Immature natural killer cell (primary cell): ENCODE results near the gene MPPE1. TPM values are rescaled to one million over a fixed set of nuclear protein-coding genes. Genes with fewer than 3 reads are reported as not detected.
"Not testable (repeated sequence)": the region's sequence is repeated elsewhere in the genome, so short reads cannot be mapped to it uniquely, and the experiment has no call there.

Experiments used
- DNase-seq, 3 donors: peaks; one replicate each; pipeline ENCODE4 v3.0.0; 2022; ENCODE audit warnings: mixed read lengths in 1 of 3
- H3K27ac Mint-ChIP-seq, 6 donors: one replicate each; pipeline ENCODE4 v1.8.0; 2020; ENCODE audit warnings: mixed read lengths in 6 of 6, mild to moderate bottlenecking in 5 of 6, inconsistent platforms in 4 of 6, moderate library complexity in 3 of 6
- H3K27me3 Mint-ChIP-seq, 3 donors: one replicate each; pipeline ENCODE4 v1.8.0; 2020 to 2021; ENCODE audit warnings: low read depth in 3 of 3, mild to moderate bottlenecking in 3 of 3, mixed read lengths in 3 of 3, moderate library complexity in 3 of 3, inconsistent platforms in 1 of 3
- H3K36me3 Mint-ChIP-seq, 3 donors: one replicate each; pipeline ENCODE4 v1.8.0; 2020; ENCODE audit warnings: mixed read lengths in 3 of 3, inconsistent platforms in 2 of 3, mild to moderate bottlenecking in 2 of 3
- H3K4me1 Mint-ChIP-seq, 2 donors: one replicate each; pipeline ENCODE4 v1.8.0; 2020; ENCODE audit warnings: inconsistent platforms in 2 of 2, mild to moderate bottlenecking in 2 of 2, mixed read lengths in 2 of 2, moderate library complexity in 1 of 2
- H3K4me3 Mint-ChIP-seq, 5 donors: one replicate each; pipeline ENCODE4 v1.8.0; 2020; ENCODE audit warnings: mild to moderate bottlenecking in 5 of 5, mixed read lengths in 5 of 5, inconsistent platforms in 3 of 5, moderate library complexity in 3 of 5
- H3K9me3 Mint-ChIP-seq, 6 donors: one replicate each; pipeline ENCODE4 v1.8.0; 2020; ENCODE audit warnings: mild to moderate bottlenecking in 6 of 6, mixed read lengths in 6 of 6, inconsistent platforms in 4 of 6, moderate library complexity in 3 of 6
- polyA plus RNA-seq, 3 donors: library from polyadenylated mRNA; unstranded; fragments of 300-500 nt; fragmentation: Illumina TruSeq; gene quantifications; one replicate each; pipeline ENCODE4 v1.2.3, GENCODE V29; 2021

Gene MPPE1
- polyA plus RNA-seq, 3 donors from 2014 or later = 65.0 to 81.0 (median 67.8) TPM

DNA sequence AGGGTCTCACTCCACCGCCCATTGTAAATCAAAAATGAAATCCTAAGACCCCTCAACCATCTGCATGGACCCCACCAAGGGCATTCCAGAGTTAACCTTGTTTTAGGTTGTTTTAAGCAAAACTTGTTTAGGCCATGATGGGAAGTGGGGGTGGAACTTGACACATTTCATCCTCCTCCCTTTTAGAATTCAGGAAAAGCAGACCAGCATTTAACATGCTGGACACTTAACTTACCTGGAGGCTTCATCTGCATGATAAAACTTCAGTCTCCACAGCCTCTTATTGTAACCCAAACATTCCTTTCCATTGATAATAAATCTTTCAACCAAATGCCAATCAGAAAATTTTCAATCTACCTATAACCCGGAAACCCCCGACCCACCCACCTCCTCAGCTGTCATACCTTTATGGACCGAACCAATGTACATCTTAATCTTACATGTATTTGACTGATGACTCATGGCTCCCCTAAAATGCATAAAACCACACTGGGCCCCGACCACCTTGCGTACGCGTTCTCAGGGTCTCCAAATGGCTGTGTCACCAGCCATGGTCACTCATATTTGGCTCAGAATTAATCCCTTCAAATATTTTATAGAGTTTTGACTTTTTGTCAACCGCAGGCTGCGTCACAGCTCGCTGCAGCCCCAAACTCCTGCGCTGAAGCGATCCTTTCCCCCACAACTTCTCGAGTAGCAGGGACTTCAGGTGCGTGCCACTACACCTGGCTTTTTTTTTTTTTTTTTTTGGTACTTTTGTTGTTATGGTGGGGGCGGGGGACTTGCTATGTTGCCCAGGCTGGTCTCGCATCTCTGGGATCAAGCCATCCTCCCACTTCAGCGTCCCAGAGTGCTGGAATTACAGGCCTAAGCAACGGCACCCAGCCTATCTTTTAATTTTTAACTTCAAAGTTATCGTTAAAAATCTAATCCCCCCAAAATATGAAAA is 917 bp downstream of the MPPE1 start:
- peak overlapping the region; percentile 92 to 96 (median 94) for H3K4me3 Mint-ChIP-seq
- peak overlapping the region; percentile 92 to 97 (median 96) for H3K27ac Mint-ChIP-seq
- H3K27me3 Mint-ChIP-seq = peaks cover 0 to 12% (median 10%) of the 10 kb centered on the region in 3 donors
- no peak for DNase-seq
- peaks cover 26 to 45% of the 10 kb centered on the region in 2 donors for H3K4me1 Mint-ChIP-seq
- no peaks in the 10 kb centered on the region for H3K9me3 Mint-ChIP-seq
- H3K36me3 Mint-ChIP-seq = peaks cover 0 to 17% (median 0%) of the 10 kb centered on the region in 3 donors

DNA sequence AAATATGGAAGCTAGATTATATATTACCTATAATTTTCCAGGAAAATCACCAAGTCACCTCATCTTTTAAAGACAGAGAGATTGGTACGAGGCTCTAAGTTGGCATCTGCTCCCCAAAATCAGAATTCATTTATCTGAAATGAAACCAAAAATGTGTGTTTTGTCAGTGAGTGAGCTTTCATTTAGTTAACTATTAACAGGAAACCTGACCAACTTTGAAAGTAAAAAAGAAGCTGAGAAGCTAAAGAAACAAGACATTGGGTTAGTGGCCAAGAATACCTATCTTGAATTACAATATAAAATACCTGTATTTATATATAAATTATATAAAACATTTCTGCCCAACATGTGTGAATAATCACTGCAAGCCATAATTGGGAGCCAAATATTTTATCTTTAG is 1.9 kb downstream of the MPPE1 start:
- Mint-ChIP-seq H3K27ac (peak overlapping the region in 4 of 6 donors; percentile 35 to 73 (median 43)), H3K9me3 (no peaks in the 10 kb centered on the region), H3K4me3 (peak overlapping the region; percentile 27 to 53 (median 52)), H3K4me1 (peaks cover 30 to 51% of the 10 kb centered on the region in 2 donors), H3K36me3 (peaks cover 0 to 22% (median 5%) of the 10 kb centered on the region in 3 donors), H3K27me3 (peaks cover 0 to 12% (median 10%) of the 10 kb centered on the region in 3 donors)
- DNase-seq = no peak

DNA sequence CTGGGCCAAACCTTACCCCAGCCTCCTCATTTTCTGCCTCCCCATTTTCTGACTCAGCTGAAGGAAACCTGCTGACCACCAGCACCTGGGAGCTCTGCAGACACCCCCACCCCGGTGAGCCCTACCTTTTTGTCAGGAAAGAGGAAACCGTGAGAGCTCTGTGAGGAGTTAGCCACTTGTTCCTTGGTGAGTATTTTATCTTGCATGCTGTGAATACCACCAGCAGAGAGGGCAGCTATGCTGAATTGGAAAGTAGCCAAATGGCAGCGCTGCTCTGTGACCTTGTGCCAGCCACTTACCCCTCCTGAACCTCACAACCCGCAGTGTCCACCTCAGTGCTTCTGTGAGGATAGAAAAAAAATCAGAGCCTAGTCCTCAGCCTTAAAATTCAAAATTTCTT is 2.5 kb downstream of the MPPE1 start:
- peaks cover 0 to 22% (median 5%) of the 10 kb centered on the region in 3 donors for H3K36me3 Mint-ChIP-seq
- H3K27ac Mint-ChIP-seq = peak overlapping the region in 5 of 6 donors; percentile 28 to 73 (median 35)
- no peaks in the 10 kb centered on the region for H3K9me3 Mint-ChIP-seq
- peak overlapping the region in 3 of 5 donors; percentile 27 to 53 (median 53) for H3K4me3 Mint-ChIP-seq
- no peak for DNase-seq
- H3K4me1 Mint-ChIP-seq = peaks cover 30 to 51% of the 10 kb centered on the region in 2 donors
- H3K27me3 Mint-ChIP-seq = peaks cover 0 to 12% (median 10%) of the 10 kb centered on the region in 3 donors

DNA sequence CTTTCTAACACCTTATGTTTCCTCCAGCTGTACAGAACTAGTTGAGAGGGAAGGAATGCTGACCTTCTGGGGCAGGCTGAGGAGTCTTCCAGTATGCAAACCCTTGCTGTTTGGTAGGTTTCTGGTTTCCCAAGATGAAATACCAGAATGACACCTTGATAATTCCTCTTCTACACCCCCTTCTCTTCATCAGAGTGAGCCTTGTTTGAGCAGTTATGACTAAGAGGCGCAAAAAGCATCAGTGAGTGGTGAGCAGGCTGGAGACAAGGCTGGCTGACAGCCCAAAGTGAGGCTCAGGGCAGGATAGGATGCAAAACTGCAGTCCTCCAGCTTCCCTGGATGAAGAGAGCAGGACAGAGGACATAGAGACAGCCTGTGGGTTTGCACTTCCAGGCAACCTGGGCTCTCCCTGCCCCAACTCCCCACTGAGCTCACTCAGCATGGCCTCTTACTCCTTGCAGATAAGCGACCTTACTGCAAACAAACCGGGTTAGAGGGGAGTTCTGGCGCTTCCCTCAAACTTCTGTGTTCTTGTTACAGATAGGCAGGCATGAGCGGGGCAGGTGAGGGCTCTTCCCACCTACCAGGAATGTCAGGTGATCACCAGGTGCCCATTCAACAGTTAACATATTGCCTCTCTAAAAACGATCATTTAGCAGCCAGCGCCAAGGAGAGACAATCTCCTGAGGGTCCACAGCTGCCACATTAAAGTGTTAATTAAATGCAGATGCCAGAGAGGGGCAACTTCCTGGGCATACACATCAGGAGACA is 5.4 kb downstream of the MPPE1 start:
- no peaks in the 10 kb centered on the region for H3K27me3 Mint-ChIP-seq
- peak overlapping the region in 4 of 6 donors; percentile 1 to 50 (median 31) for H3K27ac Mint-ChIP-seq
- no peak overlapping the region for H3K4me3 Mint-ChIP-seq
- DNase-seq = no peak
- peaks cover 22 to 36% of the 10 kb centered on the region in 2 donors for H3K4me1 Mint-ChIP-seq
- peaks cover 0 to 26% (median 5%) of the 10 kb centered on the region in 3 donors for H3K36me3 Mint-ChIP-seq
- no peaks in the 10 kb centered on the region for H3K9me3 Mint-ChIP-seq

DNA sequence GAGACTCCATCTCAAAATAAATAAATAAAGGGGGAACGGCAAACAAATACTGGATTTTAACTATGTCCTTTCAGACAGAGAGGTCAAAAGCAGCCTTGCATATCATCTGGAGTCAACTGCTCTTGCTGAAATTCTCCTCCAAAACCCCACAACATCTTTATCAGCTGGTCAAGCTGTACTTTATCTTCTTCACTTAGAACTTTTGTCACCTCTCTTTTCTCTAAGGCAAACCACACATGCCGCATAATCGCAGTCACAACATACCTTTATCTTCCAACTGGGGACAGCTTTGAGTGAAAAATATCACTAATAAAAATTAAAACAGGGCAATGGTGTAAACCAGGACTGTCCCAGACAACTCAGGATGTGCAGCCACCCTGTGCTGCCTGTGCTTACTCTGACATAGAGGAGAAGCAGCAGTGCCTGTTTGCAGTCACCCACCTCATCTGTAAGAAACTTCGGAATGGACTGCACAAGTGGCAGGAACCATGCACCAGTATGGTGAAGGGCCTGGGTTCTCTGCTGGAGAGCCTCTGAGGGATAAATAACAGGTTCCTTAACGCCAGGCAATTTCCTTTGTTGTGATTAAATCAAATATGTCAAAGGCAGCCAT is 6.2 kb downstream of the MPPE1 start:
- Mint-ChIP-seq H3K4me1 (peaks cover 14 to 35% of the 10 kb centered on the region in 2 donors), H3K4me3 (no peak overlapping the region), H3K27ac (peak overlapping the region in 3 of 6 donors; percentile 1 to 69 (median 50)), H3K36me3 (peaks cover 0 to 32% (median 10%) of the 10 kb centered on the region in 3 donors), H3K27me3 (no peaks in the 10 kb centered on the region), H3K9me3 (no peaks in the 10 kb centered on the region)
- no peak for DNase-seq

DNA sequence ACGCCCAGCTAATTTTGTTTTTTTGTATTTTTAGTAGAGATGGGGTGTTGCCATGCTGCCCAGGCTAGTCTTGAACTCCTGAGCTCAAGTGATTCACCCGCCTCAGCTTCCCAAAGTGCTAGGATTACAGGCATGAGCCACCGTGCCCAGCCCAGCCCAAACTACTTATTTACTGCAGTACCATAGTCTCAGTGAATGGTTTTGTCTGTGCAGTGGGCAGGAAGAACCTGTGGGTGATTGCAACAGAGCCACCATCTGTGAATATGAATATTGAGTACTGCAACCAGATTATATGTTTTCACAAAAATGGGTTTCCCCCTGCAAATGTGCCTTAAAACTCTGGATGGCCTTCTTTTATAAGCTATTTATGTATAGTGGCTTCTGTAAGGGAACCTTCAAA is 9.1 kb downstream of the MPPE1 start:
- Mint-ChIP-seq H3K9me3 (no peaks in the 10 kb centered on the region), H3K4me3 (no peak overlapping the region), H3K27me3 (no peaks in the 10 kb centered on the region), H3K36me3 (peaks cover 0 to 32% (median 17%) of the 10 kb centered on the region in 3 donors), H3K4me1 (peaks cover 6 to 21% of the 10 kb centered on the region in 2 donors), H3K27ac (peak overlapping the region in 1 of 6 donors; percentile 19)
- no peak for DNase-seq

DNA sequence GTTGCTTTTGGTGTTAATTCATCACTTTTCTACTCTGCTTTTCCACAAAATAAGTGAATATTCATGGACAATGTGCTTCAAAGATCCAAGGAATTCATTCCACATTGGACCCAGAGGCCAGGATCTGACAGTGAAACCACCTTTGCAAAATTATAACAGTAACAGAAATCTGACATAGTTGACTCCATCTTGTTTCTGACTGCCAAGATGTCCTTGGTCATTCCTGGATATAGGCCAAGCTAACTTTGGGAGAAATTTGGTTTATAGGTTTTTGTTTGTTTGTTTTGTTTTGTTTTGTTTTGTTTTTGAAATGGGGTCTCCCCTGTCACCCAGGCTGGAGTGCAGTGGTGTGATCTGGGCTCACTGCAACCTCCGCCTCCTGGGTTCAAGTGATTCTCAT is 10.3 kb downstream of the MPPE1 start:
- Mint-ChIP-seq H3K9me3 (no peaks in the 10 kb centered on the region), H3K36me3 (peaks cover 3 to 31% (median 26%) of the 10 kb centered on the region in 3 donors), H3K4me3 (no peak overlapping the region), H3K27me3 (no peaks in the 10 kb centered on the region), H3K27ac (peak overlapping the region in 1 of 6 donors; percentile 62), H3K4me1 (peaks cover 6 to 17% of the 10 kb centered on the region in 2 donors)
- DNase-seq = no peak

DNA sequence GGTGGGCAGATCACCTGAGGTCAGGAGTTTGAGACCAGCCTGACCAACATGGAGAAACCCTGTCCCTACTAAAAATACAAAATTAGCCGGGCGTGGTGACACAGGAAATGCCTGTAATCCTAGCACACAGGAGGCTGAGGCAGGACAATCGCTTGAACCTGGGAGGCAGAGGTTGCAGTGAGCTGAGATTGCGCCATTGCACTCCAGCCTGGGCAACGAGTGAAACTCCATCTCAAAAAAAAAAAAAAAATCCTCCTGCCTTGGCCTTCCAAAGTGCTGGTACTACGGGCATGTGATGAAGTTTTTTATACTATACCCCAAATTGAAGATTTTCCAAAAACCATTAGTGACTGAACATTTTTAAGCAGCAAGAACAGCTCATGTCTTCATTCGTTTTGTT is 15.7 kb downstream of the MPPE1 start:
- H3K9me3 Mint-ChIP-seq, H3K27me3 Mint-ChIP-seq, H3K4me1 Mint-ChIP-seq, H3K4me3 Mint-ChIP-seq, DNase-seq, H3K27ac Mint-ChIP-seq: not testable (repeated sequence)
- peaks cover 12 to 40% (median 26%) of the 10 kb centered on the region in 3 donors for H3K36me3 Mint-ChIP-seq

DNA sequence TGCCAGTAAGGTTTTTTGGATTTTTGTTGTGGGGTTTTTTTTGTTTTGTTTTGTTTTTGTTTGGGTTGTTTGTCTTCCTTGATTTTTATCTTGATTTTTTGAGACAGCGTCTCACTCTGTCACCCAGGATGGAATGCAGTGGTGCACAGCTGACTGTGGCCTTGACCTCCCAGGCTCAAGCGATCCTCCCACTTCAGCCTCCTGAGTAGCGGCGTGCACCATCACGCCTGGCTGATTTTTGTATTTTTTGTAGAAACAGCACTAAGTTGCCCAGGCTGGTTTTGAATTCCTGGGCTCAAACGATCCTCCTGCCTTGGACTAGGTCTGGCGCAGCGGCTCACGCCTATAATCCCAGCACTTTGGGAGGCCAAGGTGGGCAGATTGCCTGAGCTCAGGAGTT is 16.4 kb downstream of the MPPE1 start:
- no peak for DNase-seq
- Mint-ChIP-seq H3K9me3 (no peaks in the 10 kb centered on the region), H3K27ac (no peak overlapping the region), H3K36me3 (peaks cover 16 to 38% (median 26%) of the 10 kb centered on the region in 3 donors), H3K27me3 (peaks cover 0 to 2% (median 0%) of the 10 kb centered on the region in 3 donors), H3K4me3 (no peak overlapping the region), H3K4me1 (no peaks in the 10 kb centered on the region)

DNA sequence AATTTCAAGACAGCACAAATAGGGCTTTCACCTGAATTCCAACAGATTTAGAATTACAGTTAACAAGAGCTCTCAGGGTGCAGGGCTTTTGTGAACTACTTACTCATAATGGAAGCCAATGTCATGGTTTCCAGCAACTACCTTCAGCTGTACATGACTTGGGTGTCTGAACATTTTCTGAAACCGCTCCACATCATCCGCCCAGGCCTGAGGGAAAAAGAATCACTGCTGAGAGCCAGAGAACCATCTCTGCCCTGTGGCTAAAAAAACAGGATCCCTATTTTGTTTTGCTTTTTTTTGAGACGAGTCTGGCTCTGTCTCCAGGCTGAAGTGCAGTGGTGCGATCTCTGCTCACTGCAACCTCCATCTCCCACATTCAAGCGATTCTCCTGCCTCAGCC is 18.8 kb downstream of the MPPE1 start:
- Mint-ChIP-seq H3K36me3 (peaks cover 16 to 41% (median 22%) of the 10 kb centered on the region in 3 donors), H3K9me3 (no peaks in the 10 kb centered on the region), H3K4me3 (no peak overlapping the region), H3K4me1 (peaks cover 0 to 2% of the 10 kb centered on the region in 2 donors), H3K27me3 (peaks cover 0 to 3% (median 0%) of the 10 kb centered on the region in 3 donors), H3K27ac (no peak overlapping the region)
- no peak for DNase-seq

DNA sequence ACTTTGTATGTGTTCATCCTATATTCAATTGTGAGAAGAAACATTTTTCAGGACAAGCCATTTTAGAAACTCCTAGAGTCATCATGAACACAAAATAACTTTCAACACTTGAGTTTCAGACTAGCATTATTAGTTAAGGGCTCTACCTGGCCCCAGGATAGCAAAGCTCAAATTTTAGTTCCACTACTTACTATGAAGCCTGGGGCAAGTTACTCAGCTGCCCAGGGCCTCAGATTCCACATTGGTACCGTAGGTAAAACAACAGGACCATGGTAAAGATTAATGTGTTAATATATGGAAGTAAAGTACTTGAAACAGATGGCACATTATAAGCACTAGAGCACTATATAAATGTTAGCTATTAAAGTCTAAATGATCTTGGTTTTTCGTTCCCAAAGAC is 19.4 kb downstream of the MPPE1 start:
- Mint-ChIP-seq H3K27me3 (peaks cover 0 to 3% (median 0%) of the 10 kb centered on the region in 3 donors), H3K4me3 (no peak overlapping the region), H3K27ac (no peak overlapping the region), H3K9me3 (no peaks in the 10 kb centered on the region), H3K36me3 (peaks cover 16 to 40% (median 23%) of the 10 kb centered on the region in 3 donors), H3K4me1 (peaks cover 0 to 2% of the 10 kb centered on the region in 2 donors)
- DNase-seq = no peak

DNA sequence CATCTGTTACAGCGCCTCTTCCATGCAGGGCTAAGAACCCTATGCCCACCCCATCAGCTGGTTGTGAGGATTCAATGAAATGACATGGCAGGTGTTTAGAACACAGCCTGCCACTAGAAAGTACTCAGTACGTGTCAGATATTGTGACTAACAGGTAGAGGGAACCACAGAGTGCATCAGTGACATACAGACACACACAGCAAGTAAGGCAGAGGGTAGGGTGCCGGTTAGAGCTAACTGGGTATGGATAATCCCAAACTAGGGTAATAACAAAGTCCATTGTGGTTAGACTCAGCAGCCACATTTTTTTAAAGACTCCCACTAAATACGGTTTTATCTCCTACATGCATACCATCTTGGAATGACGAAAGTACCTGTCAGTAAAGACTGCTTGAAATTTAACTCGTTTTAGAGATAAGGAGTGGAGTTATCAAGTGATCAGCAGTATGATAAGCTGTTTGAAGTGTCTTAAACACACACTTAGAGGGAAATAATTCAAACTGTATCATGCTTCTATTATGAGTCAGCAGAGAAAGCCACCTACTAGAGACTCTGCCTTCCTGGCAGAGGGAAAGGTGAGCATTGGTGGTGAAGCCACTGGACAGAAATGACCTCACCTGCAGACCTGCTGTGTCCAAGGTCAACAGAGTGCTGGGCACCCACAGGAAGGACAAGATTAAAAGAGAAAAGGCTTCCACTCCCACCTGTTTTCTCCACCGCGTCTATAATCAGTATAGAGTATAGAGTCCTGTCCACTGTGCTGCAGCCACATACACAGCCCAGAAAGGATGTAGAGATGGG is 20.6 kb downstream of the MPPE1 start:
- Mint-ChIP-seq H3K36me3 (peaks cover 14 to 38% (median 18%) of the 10 kb centered on the region in 3 donors), H3K27me3 (peaks cover 0 to 3% (median 0%) of the 10 kb centered on the region in 3 donors), H3K4me1 (peaks cover 0 to 2% of the 10 kb centered on the region in 2 donors), H3K4me3 (no peak overlapping the region), H3K27ac (peak overlapping the region in 2 of 6 donors; percentile 20 to 73), H3K9me3 (no peaks in the 10 kb centered on the region)
- DNase-seq = no peak
